Non-pigmented ciliary epithelial cell (primary cell): ENCODE data around the gene CLIP2.
"Not testable (repeated sequence)": the region's sequence is repeated elsewhere in the genome, so short reads cannot be mapped to it uniquely, and the experiment has no call there.

Source experiments
- DNase-seq: peaks from one replicate; pipeline ENCODE4 v3.0.0-alpha.2; 2010; ENCODE audit warnings: low read depth

CLIP2 gene

DNA sequence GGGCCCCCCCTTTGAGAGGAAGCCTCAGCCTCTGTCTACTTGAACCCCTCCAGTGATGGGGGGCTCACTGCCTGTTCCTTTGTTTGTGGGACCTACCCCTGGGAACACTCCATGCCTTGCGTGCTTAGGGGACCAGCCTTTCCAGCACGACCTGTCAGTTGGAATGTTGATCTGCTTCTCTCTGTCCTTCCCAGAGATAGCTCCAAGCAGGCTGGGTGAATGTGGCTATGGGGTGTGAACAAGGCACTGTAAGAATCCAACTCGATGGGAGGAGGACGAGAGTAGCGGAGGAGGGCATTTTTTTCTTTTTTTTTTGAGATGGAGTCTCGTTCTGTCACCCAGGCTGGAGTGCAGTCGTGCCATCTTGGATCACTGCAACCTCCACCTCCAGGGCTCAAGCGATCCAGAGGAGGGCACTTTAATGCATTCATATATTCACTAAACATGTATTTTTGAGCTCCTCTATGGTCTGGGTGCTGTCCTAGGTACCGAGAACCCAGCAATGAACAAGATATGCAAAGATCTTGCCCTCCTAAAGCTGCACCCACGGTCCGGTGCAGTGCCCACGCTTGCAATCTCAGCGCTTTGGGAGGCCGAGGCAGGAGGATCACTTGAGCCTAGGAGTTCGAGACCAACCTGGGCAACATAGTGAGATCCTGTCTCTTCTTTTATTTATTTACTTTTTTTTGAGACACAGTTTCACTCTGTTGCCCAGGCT, 8.5 kb downstream of the CLIP2 start:
- DNase-seq: no peak

DNA sequence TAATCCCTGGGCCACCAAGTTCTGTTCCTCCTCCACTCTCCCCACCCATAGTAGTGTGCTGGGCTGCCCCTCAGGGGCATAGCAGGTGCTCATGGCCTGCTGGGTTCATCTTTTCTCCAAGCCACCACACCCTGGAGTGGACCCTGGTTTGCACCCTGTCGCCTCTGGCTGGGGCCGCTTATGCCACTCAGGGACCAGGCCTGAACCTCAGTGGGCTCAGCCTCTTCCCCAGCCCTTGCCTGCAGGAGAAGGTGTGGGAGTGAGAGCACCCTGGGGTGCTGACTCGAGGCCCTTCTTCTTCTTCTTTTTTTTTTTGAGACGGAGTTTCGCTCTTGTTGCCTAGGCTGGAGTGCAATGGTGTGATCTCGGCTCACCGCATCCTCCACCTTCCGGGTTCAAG, 10.2 kb downstream of the CLIP2 start:
- no peak for DNase-seq

DNA sequence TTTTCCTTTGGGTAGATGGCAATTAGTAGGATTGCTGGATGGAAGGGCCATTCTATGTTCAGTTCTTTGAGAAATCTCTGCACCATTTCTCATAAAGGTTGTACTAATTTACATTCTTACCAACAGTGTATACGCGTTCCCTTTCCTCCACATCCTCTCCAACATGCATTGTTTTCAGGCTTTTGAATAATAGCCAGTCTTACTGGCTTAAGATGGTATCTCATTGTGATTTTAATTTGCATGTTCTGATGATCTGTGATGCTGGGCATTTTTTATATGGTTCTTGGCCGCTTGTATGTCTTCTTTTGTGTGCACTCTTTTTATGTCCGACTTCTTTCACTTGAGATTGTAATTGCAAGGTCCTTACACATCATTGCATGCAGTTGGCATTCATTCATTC, 11.7 kb downstream of the CLIP2 start:
- DNase-seq: no peak

DNA sequence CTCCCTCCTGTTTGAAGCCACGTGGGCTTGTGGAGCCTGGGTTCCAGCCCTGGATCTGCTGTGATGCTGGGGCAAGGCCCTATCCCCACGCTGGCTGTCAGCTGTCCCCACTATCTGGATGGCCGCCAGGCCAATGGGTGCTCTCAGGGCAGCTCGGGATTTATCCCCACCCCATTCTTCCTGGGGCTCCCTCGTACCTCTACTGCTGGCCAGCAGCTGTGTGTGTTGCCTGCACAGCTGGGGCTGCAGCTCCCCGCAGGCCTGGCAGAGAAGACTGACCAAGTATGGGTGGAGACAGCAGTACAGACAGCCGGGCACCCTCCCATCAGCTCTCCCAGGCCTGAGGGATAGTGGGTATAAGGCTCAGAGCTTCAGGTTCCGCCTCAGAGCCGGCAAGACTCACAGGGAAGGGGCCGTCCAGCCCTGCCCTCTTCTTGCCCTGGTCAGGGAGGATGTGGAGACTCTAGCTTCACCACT, 13.6 kb downstream of the CLIP2 start:
- no peak for DNase-seq

DNA sequence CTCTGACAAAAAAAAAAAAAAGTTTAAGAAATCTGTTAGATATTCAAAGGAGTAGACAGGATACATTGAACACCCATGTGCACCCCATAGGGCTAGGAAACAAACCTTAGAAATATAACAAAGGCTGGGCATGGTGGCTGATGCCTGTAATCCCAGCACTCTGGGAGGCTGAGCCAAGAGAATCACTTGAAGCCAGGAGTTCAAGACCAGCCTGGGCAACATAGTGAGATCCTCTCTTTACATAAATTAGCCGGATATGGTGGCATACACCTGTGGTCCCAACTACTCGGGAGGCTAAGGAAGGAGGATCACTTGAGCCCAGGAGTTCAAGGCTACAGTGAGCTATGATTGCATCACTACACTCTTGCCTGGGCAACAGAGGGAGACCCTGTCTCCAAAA, 15.3 kb downstream of the CLIP2 start:
- DNase-seq: no peak

DNA sequence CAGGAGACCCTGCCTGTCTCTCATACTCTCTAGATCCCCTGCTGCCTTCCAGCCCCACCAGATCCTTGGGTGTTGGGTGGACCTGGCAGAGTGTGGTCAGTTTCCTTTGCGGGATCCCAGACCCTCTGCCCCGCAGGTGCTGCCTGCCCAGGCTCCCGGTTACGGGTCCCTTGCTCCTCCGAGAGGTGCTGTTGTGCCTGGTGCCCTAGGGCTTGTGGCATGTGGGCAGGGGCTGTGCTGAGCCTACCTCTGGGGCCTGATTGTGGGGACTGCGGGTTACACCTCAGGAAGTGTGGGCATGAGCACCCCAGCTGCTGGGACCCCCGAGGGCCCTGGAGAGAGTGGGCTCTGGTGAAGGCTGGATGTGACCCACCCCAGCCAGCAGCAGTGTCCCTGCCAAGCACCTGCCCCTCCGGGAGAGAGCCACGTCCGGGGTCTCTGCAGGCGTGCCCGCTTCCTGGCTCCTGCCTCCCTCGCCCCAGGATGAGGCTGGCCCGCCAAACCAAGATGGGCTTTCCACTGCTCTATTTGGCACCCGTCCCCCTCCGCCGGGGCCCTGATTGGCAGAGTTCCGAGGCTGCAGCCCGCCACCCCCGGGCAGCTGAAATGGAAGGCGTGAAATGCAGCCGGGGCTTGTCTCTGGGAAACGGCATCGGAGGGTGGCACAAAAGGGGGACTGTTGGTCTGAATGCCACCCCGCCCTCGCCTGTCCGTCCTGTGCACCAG, 17.0 kb downstream of the CLIP2 start:
- no peak for DNase-seq

DNA sequence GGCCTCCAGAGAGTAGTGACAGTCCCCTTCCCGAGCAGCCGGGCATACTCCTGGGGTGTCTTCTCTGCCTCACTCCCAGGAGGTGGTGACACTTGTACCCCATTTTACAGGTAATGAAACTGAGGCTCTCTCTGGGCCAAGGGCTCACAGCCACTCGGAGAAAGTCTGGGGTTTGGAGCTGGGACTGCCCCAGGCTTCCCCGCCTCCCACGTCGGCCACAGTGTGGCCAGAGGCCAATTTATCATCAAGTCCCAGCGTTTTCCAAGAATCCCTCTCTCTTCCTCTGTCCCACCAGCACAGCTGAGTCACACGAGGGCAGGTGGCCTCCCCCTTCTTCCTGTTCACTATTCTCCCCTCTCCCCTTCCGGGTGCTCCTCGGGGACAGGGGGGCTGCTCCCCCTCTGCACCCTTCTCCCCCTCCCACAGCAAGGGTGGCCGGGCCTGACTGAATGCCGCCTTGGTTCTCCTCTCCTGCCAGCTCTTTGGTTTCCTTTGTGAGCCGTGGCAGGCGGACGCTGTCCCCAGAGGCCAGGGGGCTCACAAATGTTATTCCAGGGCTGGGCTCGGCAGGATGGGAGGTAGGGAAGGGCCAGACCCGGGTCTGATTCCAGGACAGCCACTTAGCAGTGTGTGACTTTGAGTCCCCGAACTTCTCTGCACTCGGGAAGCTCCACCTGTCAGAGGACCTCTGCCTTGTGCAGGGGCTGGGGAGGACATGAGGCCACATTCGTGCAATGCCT, 17.7 kb downstream of the CLIP2 start:
- DNase-seq: no peak

DNA sequence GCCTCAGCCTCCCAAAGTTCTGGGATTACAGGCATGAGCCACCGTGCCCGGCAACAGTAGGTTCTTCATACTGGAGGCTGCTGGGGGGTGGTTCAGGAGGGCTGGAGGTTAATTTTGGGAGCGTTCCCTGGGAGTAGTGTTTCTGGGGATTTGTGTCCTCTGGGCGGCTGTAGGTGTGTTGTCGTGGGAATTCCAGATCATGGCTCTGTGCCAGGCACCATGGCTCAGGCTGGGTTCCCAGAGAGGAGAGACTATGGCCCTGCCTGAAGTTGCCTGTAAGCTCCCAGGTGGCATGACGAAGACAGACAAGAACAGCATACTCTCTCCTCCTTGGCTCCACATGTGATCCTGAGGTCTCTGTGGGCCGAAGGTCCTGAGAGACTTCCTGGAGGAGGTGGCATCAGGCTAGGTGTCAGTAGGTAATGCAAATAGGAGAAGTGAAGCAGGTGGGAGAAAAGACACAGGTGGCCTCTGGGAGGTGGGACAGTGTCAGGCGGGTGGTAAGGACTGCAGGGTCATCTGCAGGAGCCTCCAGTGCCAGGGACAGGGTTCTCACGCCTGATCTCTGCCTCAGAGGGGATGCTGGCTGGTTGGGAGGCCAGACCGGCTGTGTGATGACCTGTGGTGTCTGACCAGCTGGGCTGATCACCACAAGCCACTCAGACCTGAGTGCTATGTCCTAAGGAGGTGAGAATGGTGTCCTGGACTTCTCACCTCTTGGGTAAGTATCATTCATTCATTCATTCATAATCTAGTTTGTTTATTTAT, 18.7 kb downstream of the CLIP2 start:
- DNase-seq: no peak

DNA sequence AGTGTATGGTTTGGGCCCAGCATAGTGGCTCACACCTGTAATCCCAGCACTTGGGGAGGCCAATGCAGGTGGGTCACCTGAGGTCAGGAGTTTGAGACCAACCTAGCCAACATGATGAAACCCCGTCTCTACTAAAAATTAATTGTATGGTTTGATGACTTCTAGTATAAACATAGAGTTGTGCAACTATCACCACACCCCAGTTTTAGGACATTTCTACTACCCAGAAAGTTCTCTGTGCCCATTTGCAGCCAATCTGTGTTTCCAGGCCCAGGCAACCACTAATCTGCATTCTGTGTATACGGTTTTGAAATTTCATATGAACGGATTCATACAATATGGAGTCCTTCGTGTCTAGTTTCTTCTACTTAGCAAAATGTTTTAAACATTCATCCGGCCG, 20.0 kb downstream of the CLIP2 start:
- no peak for DNase-seq

DNA sequence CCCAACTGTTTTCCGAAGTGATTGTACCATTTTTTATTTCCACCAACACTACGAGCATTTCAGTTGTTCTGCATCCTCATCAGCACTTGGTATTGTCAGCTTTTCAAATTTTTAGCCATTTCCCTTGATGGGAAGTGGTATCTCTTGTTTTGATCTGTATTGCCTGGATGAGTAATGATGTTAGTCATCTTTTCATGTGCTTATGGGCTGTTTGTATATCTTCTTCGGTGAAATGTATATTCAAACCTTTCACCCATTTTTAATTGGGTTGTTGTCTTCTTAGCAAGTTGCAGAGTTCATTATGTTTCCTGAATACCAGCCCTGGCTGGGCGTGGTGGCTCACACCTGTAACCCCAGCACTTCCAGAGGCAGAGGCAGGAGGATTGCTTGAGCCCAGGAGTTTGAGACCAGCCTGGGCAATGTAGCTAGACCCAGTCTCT, 22.1 kb downstream of the CLIP2 start:
- DNase-seq: no peak

DNA sequence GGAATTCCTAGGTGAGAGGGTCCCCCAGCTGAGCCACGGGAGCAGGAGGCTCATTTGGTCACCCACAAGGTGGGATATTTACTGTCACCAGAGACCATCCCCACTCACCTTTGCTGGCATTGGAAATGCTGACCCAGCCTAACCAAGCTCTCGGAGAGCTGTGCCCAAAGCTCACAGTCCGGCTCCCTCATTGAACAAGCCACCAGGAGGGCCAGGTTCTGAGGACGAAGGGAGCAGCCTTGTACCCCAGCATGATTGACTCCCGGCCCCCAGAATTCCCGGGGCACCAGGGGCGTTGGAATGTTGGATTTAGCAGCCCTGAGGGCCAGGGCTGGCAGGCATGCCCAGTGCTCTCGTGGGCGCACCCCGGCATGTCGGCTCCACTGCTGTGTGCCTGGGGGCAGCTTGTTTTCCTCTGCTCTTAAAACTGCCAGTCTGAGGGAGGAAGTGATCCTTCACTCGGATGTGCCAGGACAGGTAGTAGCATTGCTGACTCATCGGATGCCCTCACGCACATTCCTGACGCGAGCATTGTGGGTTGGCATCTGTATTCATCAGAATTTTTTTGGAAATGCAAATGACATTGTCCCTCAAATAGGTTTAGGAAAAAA, 23.3 kb downstream of the CLIP2 start:
- no peak for DNase-seq

DNA sequence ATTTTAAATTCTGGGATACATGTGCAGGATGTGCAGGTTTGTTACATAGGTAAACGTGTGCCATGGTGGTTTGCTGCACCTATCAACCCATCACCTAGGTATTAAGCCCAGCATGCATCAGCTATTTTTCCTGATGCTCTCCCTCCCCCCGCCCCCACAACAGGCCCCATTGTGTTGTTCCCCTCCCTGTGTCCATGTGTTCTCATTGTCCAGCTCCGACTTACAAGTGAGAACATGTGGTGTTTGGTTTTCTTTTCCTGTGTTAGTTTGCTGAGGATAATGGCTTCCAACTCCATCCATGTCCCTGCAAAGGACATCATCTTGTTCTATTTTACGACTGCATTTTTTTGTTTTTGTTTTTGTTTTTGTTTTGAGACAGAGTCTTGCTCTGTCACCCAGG, 26.7 kb downstream of the CLIP2 start:
- DNase-seq: not testable (repeated sequence)

DNA sequence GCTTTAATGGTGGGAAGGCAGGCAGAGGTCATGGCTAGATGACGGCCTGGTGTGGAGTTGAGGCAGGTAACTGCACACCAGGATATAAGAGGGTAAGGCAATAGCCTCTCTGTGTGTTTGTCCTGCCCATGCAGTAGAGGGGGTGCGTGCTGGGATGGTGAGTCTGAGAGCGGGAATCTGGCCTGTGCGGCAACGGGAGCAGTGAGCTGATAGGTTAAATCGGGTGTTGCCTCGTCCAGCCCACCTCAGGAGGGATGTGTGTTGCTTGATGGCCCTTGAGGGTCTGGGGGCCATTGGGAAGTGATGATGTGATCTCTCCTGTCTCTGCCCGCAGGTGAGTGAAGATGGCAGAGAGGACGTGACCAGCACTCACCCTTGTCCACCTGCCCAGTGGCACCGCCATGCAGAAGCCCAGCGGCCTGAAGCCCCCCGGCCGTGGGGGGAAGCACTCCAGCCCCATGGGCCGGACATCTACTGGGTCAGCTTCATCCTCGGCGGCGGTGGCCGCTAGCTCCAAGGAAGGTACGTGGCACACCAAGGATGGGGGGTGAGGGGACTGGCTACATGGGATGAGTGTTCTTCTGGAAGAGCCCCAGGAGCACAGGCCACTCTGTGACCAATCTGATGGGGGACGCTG, 28.1 kb downstream of the CLIP2 start:
- no peak for DNase-seq

DNA sequence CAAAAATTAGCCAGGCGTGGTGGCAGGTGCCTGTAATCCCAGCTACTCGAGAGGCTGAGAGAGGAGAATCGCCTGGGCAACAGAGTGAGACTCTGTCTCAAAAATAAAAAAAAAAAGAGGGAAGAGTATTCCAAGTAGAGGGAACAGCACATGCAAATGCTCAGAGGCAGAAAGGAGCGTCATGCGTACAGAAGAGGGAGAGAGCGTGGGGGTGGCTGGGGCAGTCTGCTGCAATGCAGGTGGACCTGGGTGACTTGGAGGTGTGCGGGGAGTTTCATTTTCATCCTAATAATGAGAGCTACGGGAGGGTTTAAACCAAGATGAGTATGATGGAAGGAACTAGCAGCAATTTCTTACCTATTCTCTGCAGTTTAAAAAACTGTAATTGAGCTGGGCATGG, 28.8 kb downstream of the CLIP2 start:
- DNase-seq: no peak

DNA sequence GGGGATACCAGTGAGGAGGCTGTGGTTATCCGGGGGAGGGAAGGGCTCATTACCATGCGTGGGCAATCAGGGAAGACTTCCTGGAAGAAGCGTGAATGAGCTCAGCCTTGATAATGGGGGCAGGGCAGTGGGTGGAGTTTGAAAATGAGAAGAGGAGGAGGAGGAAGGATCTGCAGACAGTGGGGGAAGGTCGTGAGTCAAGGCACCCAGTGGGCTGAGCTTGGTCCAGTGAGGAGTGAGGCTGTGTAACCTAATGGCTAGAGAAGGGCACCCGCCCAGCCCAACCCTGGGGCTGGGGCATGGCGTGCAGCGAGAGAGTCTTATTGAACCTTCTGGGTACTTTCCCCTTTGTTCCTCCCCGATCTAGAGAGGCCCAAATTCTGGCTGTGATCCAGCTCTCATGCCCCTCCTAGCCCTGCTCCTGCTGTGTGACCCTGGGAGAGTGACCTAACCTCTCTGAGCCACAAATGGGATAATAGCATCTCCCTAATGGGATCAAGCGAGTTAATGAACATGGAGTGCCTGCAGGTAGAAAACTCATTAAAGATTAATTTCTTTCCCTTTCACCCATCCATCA, 31.5 kb downstream of the CLIP2 start:
- DNase-seq: no peak

DNA sequence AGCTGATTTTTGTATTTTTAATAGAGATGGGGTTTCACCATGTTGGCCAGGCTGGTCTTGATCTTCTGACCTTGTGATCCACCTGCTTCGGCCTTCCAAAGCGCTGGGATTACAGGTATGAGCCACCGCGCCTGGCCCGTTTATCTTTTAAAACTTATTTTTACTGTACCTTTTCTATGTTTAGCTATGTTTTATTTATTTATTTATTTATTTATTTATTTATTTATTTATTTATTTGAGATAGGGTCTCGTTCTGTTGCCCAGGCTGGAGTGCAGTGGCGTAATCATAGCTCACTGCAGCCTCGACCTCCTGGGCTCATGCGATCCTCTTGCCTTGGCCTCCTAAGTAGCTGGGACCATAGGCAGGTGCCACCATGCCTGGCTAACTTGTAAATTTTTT, 33.7 kb downstream of the CLIP2 start:
- DNase-seq: not testable (repeated sequence)

DNA sequence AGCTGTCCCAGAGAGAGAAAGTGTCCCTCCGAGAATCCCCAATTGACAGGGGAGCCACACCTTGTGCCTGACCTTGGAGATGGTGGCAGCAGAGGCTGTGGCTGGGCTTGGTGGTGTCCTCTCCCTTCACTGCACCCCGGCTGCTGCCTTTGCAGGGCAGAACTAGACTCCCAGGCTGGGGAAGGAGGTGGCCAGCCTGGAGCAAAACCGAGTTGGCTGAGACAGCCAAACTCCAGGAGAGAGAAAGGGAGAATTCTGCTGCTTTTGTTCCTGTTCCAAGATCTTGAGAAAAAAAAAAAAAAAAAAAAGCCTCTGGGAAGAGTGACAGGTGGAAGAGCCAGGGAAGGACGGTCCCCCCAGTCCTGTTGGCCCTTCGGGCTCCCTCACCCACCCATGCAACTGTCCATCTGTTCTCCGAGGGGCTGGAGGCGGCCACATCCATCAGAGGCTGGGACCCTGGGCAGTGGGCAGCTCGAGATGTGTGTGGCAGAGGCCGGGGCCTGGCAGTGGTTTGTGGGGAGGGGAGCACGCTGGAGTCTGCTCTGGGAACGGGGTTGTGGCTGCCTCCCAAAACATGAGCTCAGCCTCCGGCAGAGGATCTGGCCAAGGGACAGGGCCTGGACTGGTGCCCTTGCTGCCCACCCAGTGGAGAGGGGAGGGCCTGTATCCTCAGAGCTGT, 35.5 kb downstream of the CLIP2 start:
- no peak for DNase-seq

DNA sequence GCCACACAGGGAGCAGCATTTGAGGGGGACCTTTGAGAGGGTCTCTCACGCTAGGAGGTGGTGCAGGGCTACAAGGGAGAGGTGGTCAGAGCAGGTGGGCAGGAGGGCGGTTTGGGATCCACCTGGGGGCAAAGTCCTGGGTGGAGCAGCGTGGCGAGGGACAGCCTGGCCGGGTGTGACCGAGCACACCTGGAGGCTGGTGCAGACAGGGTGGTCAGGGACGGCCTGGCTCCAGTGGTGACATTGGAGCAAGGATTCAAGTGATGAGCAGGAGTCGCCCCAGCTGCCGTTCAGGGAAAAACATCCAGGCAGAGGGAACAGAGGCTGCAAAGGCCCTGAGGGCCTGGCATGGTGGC, 36.0 kb downstream of the CLIP2 start:
- DNase-seq: no peak

DNA sequence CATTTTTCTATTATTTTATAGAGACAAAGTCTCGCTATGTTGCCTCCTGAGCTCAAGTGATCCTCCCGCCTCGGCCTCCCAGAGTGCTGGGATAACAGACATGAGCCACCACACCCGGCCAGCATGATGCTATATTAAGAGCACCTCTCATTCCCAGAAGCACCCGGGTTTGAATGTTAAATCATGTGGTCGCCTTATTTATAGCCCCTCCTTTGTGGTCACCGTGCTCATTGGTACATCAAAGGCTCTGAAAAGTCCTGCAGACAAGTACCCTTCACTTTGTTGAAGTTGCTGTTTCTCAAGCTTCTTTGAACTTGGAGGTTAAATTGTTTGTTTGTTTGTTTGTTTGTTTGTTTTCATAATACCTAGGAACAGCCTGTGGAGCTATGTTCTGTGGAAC, 40.0 kb downstream of the CLIP2 start:
- DNase-seq: no peak

DNA sequence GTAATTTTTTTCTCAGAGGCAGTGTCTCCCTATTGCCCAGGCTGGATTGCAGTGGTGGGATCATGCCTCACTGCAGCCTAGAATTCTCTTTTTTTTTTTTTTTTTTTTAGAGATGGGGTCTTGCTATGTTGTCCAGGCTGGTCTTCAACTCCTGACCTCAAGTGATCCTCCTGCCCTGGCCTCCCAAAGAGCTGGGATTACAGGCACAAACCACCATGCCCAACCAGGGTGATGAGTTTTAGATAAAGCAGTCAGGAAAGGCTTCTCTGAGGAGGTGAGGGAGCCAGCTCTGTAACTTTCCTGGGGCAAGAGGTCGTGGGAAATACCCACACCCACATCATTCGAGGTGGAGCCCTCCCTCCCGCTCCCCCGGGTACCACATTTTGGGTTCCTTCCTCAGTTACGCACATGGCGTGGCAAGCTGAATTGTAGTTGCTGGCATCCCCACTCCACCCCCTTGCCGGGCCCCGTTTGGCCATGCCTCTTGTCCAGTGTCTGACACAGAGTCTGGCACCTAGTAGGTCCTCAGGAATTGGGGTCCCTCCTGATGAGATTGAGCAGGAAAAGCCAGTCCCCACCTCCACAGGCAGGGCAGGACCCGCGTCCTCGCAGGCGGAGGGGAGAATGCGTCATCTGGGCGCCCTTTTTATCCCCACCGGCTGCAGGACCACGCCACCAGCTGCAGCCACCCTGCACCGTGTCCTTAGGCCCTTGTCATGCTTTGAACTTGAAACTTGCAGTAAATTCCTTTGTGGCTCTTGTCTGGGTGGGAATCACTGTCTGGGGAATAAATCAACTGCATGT, 43.4 kb downstream of the CLIP2 start:
- no peak for DNase-seq
